COLO668 (cell line): ENCODE results near the gene KRTAP20-4.

Experiments
- DNase-seq: peaks from one replicate; lab custom pipeline; 2025; ENCODE audit not compliant: unreplicated experiment; lab: John Stamatoyannopoulos, UW

KRTAP20-4 gene

GRCh38 chr21:30646904-30647414, 26.5 kb downstream of the KRTAP20-4 start:
- no peak for DNase-seq

- no peak for DNase-seq
Measured at GRCh38 chr21:30652891-30653290, 32.5 kb downstream of the KRTAP20-4 start.

DNA sequence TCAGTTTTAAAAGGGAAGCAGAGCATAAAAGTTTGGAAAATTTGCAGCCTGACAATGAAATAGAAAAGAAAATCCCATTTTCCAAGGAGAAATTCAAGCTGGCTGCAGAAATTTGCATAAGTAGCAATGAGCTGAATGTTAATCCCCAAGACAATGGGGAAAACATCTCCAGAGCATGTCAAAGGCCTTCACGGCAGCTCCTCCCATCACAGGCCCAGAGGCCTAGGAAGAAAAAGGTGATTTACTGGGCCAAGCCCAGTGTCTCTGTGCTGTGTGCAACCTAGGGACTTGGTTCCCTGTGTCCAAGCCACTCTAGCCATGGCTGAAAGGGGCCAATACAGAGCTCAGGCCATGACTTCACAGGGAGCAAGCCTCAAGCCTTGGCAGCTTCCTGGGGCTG, 48.3 kb downstream of the KRTAP20-4 start:
- DNase-seq = no peak
